NCI-H1436 (cell line): ENCODE results near the gene SLC38A11.
"Not testable (repeated sequence)": the region's sequence is repeated elsewhere in the genome, so short reads cannot be mapped to it uniquely, and the experiment has no call there.

Source experiments
- DNase-seq: peaks from one replicate; lab custom pipeline; 2025; lab: John Stamatoyannopoulos, UW

SLC38A11 gene, protein sequence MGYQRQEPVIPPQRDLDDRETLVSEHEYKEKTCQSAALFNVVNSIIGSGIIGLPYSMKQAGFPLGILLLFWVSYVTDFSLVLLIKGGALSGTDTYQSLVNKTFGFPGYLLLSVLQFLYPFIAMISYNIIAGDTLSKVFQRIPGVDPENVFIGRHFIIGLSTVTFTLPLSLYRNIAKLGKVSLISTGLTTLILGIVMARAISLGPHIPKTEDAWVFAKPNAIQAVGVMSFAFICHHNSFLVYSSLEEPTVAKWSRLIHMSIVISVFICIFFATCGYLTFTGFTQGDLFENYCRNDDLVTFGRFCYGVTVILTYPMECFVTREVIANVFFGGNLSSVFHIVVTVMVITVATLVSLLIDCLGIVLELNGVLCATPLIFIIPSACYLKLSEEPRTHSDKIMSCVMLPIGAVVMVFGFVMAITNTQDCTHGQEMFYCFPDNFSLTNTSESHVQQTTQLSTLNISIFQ

GRCh38 chr2:164954954-164955701 lies at the start of gene SLC38A11:
Gene SLC38A11, minus strand, starts transcription at chr2:164955525. Its CDS starts 278 bp downstream, at chr2:164955247.
- DNase-seq: no peak

- DNase-seq: no peak
These were observed 48.3 kb upstream of the SLC38A11 start for GRCh38 chr2:165003443-165004130.

GRCh38 chr2:165002638-165003037 lies 47.3 kb upstream of the SLC38A11 start:
- no peak for DNase-seq

DNA sequence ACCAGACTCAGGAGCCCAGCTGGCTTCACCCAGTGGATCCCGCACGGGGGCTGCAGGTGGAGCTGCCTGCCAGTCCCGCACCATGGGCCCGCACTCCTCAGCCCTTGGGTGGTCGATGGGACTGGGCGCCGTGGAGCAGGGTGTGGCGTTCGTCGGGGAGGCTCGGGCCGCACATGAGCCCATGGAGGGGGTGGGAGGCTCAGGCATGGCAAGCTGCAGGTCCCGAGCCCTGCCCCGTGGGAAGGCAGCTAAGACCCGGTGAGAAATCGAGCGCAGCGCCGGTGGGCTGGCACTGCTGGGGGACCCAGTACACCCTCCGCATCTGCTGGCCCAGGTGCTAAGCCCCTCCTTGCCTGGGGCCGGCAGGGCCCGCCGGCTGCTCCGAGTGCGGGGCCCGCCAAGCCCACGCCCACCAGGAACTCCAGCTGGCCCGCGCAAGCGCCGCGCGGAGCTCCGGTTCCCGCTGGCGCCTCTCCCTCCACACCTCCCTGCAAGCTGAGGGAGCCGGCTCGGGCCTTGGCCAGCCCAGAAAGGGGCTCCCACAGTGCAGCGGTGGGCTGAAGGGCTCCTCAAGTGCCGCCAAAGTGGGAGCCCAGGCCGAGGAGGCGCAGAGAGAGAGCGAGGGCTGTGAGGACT lies 39.5 kb upstream of the SLC38A11 start:
- DNase-seq: not testable (repeated sequence)

- no peak for DNase-seq
These were observed 38.1 kb upstream of the SLC38A11 start for GRCh38 chr2:164993287-164994016.

- peak; percentile 86 for DNase-seq
These were observed 37.5 kb upstream of the SLC38A11 start for GRCh38 chr2:164992818-164993217.

GRCh38 chr2:164992093-164992454 lies 36.7 kb upstream of the SLC38A11 start:
- not testable (repeated sequence) for DNase-seq

GRCh38 chr2:164991361-164992092 lies 36.2 kb upstream of the SLC38A11 start:
- DNase-seq: not testable (repeated sequence)

GRCh38 chr2:164990953-164991352 lies 35.6 kb upstream of the SLC38A11 start:
- DNase-seq: not testable (repeated sequence)

DNA sequence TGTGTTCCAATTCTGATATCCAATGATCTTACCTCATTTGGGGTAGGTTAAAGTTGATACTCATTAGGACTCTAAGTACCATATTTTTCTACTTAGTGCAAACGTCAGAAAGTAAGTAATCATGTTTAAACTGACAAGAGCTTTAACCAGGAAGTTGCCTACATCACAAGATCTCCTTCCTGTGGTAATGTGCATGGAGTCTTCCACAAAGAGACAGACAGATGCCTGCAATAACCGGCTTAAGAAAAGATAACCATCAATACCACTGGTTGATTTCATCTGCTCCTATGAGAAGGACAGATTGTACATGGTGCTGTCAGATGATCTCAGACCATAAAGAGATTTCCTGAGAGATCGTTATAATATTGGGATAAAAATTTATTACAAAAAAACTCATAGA lies 33.5 kb upstream of the SLC38A11 start:
- not testable (repeated sequence) for DNase-seq

- DNase-seq: not testable (repeated sequence)
These were observed 30.7 kb upstream of the SLC38A11 start for GRCh38 chr2:164986027-164986426.

DNA sequence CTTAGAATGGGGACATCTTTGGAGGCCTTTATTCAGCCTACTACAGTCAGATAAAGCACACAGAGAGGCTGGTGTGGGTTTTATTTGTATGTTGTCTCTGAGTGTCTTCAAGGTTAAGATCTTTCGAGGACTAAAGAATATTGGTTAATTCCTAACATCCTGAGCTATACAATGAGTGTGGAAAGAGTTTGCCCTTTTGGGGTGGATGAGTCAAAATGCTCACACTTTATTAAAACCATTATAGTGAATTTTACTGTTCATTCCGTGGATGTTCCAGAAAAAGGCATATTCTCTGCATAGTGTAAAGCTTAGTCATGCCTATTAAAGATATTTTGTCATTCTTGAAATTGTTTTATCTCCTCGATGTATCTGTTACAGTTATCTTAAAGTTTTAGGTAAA lies 29.1 kb upstream of the SLC38A11 start:
- no peak for DNase-seq

GRCh38 chr2:164981217-164981990 lies 26.1 kb upstream of the SLC38A11 start:
- no peak for DNase-seq

DNA sequence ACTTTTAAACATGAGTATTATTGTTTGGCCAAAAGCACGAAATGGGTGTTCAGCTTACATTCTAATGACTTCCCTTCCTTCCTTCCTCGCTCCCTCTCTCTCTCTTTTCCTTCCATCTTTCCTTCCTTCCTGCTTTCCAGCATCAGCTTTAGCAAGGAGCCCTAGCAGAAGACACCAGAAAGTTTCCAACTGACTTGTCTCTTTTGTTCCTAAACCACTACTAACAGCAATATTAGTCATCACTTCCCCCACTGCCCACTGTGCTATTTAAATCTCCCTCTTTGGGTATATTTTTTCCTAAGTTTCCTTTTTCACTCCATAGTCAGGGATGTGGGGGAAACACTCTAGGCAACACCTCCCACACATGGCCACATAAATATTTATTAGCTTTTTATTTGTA lies 25.4 kb upstream of the SLC38A11 start:
- not testable (repeated sequence) for DNase-seq

GRCh38 chr2:164979113-164979512 lies 23.8 kb upstream of the SLC38A11 start:
- no peak for DNase-seq

DNA sequence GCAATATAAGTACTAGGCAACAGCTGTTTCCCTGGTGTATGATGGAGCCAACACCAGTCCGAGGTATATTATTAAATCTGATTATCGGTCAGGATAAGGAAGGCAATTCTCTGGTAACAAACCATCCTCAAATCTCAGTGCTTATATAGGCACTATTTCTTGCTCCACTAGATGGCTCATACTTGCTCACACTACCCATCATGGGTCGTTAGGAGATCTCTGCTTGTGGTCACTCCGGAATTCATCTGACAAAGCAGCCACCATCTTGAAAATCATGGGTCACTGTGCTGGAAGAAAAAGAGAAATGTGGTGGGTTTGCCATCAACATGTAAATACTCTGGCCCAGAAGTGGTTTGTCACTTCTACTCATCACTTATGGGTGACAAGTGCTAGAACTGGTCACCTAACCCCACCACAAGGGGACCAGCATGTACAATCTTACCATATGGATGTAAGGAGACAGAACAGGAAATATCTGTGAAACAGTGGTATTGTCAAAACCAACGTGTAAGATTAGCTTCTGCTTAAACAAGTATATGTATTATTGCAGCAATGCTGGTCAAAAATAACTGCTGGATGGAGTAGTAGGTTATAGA lies 21.6 kb upstream of the SLC38A11 start:
- DNase-seq: not testable (repeated sequence)

- no peak for DNase-seq
These were observed 21.0 kb upstream of the SLC38A11 start for GRCh38 chr2:164976301-164976700.

- DNase-seq: no peak
These were observed 20.6 kb upstream of the SLC38A11 start for GRCh38 chr2:164975891-164976290.

- no peak for DNase-seq
These were observed 18.9 kb upstream of the SLC38A11 start for GRCh38 chr2:164974221-164974620.
